ENCODE data around the gene SNAP47.

- no peak for TF ChIP-seq CTCF (IDR thresholded peaks at IDR 0.05; ENCODE audit: low read length)
- TF ChIP-seq EZH2 (optimal IDR thresholded peaks at IDR 0.05; ENCODE audit: low read depth, low read length): no peak
- TF ChIP-seq EZH2phosphoT487 (IDR thresholded peaks at IDR 0.05; ENCODE audit: low read length): no peak
Observed at GRCh38 chr1:227731696-227732585, 3.3 kb upstream of the SNAP47 start.

All from MM.1S (cell line).